Activated CD8-positive, alpha-beta T cell treated with anti-CD3 and anti-CD28 coated beads for 36 hours (primary cell): Measurements from ENCODE around the gene DOK3. TPM values are rescaled to one million over a fixed set of nuclear protein-coding genes. Genes with fewer than 3 reads are reported as not detected.
A peak's percentile ranks its signal among the peaks of the same experiment; 100 is the strongest.

Source experiments
- ATAC-seq: fragments of 200-7000 bp; cut with Tn5 transposase; one replicate; pipeline ENCODE4 v1.10.0; 2021; ENCODE audit warnings: mild to moderate bottlenecking, moderate library complexity
- CTCF ChIA-PET: fragments of 350-600 bp; sonication (Branson Sonifier 250); formaldehyde crosslinking; loops from one replicate; lab custom pipeline; 2021; ENCODE audit warnings: antibody characterized with exemption; lab: Charles Lee
- POLR2A ChIA-PET: fragments of 350-600 bp; sonication (Branson Sonifier 250); formaldehyde crosslinking; loops from one replicate; lab custom pipeline; 2021; ENCODE audit warnings: antibody characterized with exemption; lab: Charles Lee
- DNase-seq: peaks from one replicate; pipeline ENCODE4 v3.0.0-alpha.2; 2020
- H3K27ac Mint-ChIP-seq: one replicate; pipeline ENCODE4 v1.8.0; 2021; ENCODE audit warnings: mild to moderate bottlenecking, mixed read lengths
- H3K27me3 Mint-ChIP-seq: one replicate; pipeline ENCODE4 v1.8.0; 2021; ENCODE audit warnings: mixed read lengths
- H3K36me3 Mint-ChIP-seq: one replicate; pipeline ENCODE4 v1.8.0; 2021; ENCODE audit warnings: low read depth, mixed read lengths
- H3K4me1 Mint-ChIP-seq: one replicate; pipeline ENCODE4 v1.8.0; 2021; ENCODE audit warnings: low read depth, mixed read lengths
- H3K4me3 Mint-ChIP-seq: one replicate; pipeline ENCODE4 v1.8.0; 2021; ENCODE audit warnings: mild to moderate bottlenecking, moderate library complexity, mixed read lengths
- H3K9me3 Mint-ChIP-seq: one replicate; pipeline ENCODE4 v1.8.0; 2021; ENCODE audit warnings: mixed read lengths
- intact Hi-C: fragments of 100-400 bp; cut with micrococcal nuclease; formaldehyde crosslinking; loops from one replicate; pipeline ENCODE4 v1.10.0; 2022
- total RNA-seq, 2 experiments: library from RNA; stranded (reverse); gene quantifications; one replicate each; pipeline ENCODE4 v1.2.3, GENCODE V29; 2021
- TF ChIP-seq, protein P1 (sequence below): fragments of 200-600 bp; IDR thresholded peaks from one replicate; pipeline ENCODE4 v1.8.0; 2022; ENCODE audit warnings: antibody characterized with exemption, mild to moderate bottlenecking

The DOK3 gene
- total RNA-seq, 2 experiments from 2014 or later = 7.4 to 8.0 TPM

DNA sequence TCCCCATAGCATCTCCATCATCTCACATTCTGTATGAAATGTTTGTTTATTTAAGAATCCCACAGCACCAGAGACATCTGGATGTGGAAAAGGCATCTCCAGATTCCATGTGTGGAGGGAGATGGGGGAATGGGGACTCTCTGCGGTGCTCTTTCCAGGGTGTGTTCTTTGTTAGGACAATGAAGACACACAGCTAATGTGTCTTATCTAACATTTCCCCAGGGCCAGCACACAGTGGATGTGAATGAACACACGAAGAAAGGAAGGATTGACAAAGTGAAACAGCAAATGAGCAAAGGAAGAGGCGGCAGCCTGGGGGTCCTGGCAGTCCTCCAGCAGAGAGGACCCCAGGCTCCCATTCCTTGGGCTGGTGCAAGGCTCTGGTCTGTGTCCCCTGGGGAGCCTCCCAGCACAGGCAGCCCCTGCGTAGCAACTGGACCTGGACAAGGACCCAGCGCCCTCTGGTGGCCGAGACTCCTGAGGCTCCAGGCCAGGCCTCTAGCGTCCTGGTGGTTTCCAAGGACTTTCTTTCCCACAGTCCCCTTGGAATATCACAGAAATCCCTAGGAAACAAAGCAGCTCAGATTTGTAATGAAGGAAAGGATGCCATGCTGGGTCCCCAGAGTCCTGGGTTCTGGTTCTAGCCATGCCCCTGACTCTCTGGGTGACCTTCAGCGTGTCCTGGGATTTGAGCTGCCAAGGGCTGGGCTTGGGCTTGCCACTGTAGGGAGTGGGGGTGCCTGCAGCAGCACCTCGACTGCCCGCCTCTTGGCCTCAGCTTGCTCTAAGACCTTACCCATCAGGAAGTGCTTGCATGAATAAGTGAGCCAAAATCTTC, 8.7 kb downstream of the DOK3 start:
- DNase-seq (peak; percentile 93), ATAC-seq (peak; percentile 18)
- intact Hi-C loops = no loop called here
- no peak overlapping the region for H3K4me3 Mint-ChIP-seq
- peaks cover 11% of the 10 kb centered on the region for H3K27me3 Mint-ChIP-seq
- TF ChIP-seq, protein P1, sequence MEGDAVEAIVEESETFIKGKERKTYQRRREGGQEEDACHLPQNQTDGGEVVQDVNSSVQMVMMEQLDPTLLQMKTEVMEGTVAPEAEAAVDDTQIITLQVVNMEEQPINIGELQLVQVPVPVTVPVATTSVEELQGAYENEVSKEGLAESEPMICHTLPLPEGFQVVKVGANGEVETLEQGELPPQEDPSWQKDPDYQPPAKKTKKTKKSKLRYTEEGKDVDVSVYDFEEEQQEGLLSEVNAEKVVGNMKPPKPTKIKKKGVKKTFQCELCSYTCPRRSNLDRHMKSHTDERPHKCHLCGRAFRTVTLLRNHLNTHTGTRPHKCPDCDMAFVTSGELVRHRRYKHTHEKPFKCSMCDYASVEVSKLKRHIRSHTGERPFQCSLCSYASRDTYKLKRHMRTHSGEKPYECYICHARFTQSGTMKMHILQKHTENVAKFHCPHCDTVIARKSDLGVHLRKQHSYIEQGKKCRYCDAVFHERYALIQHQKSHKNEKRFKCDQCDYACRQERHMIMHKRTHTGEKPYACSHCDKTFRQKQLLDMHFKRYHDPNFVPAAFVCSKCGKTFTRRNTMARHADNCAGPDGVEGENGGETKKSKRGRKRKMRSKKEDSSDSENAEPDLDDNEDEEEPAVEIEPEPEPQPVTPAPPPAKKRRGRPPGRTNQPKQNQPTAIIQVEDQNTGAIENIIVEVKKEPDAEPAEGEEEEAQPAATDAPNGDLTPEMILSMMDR = peak; percentile 97
- ChIA-PET CTCF (interaction anchor here (0.6 to 6.0 kb wide), 46 partner anchors 8 to 387 kb away, joined by 3 to 65 read pairs (median 5); partner anchors contain the start of genes DBN1, DDX41, DOK3 and MXD3), POLR2A (interaction anchor here (0.9 to 1.5 kb wide), 8 partner anchors 9 to 169 kb away, joined by 3 to 7 read pairs (median 3); no protein-coding TSS in a partner anchor)
- peaks cover 15% of the 10 kb centered on the region for H3K4me1 Mint-ChIP-seq
- H3K27ac Mint-ChIP-seq = no peak overlapping the region
- H3K9me3 Mint-ChIP-seq = no peaks in the 10 kb centered on the region
- H3K36me3 Mint-ChIP-seq = no peaks in the 10 kb centered on the region

DNA sequence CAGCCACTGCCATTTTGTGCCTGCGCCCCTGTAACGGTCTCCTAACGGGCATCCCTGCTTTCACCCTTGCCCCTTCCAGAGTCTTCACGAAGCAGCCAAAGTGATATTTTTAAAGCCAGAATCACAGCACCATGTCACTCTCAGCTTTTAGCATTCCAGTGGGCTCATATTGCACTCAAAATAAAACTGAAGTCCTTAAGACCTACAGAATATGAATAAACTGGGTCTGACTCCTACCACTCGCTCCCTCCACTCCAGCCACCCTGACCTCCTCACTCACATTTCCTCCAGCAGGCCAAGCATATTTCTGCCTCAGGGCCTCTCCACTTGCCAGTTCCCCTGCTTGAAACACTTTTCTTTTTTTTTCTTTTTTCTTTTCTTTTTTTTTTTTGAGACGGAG, 9.8 kb downstream of the DOK3 start:
- Mint-ChIP-seq H3K36me3 (no peaks in the 10 kb centered on the region), H3K27ac (no peak overlapping the region), H3K4me3 (no peak overlapping the region), H3K27me3 (peaks cover 11% of the 10 kb centered on the region), H3K4me1 (peaks cover 22% of the 10 kb centered on the region), H3K9me3 (no peaks in the 10 kb centered on the region)
- ATAC-seq (no peak), DNase-seq (no peak)
- ChIA-PET POLR2A (no interaction called here), CTCF (interaction anchor here (0.9 to 6.0 kb wide), 14 partner anchors 9 to 184 kb away, joined by 3 to 65 read pairs (median 8); partner anchors contain the start of genes DDX41 and DOK3)
- TF ChIP-seq, protein P1 = no peak
- intact Hi-C loops = loop anchor here (5.0 kb wide), 2 partner anchors 43 to 188 kb away; partner anchors contain the start of gene MXD3

DNA sequence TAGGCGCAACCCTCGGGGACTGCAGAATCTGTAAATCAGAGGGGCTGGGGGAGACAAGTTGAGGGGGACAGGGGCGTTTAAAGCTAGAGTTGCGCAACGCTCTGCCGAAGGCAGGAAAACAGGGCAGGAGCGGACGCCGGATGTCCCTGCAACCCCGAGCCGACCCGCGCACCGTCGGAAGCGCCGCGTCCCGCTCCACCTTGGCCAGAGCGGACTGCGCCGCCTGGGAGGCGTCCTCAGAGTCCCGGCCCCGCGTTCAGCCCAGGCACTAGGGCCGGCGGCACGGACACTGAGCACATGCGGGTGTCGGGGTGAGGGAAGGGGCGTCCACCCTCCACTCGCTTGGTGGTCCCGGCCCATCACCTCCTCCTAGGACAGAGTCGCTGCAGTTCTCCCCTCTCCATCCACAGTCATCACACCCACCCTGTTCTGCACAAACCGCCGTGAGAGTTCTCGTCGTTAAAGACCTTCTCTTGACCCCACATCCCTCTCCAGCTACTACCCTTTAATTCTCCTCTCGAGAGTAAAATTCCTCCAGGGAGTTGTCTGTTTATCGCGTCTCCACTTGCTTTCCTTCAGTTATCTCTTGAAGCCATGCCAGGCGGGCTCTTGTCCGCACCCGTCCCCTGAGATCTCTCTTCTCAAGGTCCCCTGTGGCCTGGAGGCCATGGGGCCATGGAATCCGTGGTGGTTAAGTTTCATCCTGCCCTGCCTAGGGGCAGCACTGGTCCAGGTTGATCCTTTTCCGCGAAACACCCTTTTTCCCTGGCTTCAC, 11.4 kb downstream of the DOK3 start:
- peak overlapping the region; percentile 79 for H3K4me3 Mint-ChIP-seq
- TF ChIP-seq, protein P1 = no peak
- POLR2A ChIA-PET = interaction anchor here (0.6 to 7.1 kb wide), 8 partner anchors 9 to 49 kb away, joined by 3 to 130 read pairs (median 4); partner anchors contain the start of genes DBN1, DDX41 and DOK3
- H3K4me1 Mint-ChIP-seq = peaks cover 37% of the 10 kb centered on the region
- ATAC-seq (peak; percentile 2), DNase-seq (peak; percentile 55)
- H3K36me3 Mint-ChIP-seq = peaks cover 3% of the 10 kb centered on the region
- peak overlapping the region; percentile 68 for H3K27ac Mint-ChIP-seq
- CTCF ChIA-PET = interaction anchor here (1.0 to 2.2 kb wide), 14 partner anchors 13 to 188 kb away, joined by 3 to 12 read pairs (median 4); partner anchors contain the start of gene MXD3
- H3K9me3 Mint-ChIP-seq = no peaks in the 10 kb centered on the region
- intact Hi-C loops = loop anchor here (5.0 kb wide), 2 partner anchors 41 to 186 kb away; partner anchors contain the start of gene MXD3
- H3K27me3 Mint-ChIP-seq = peaks cover 11% of the 10 kb centered on the region

DNA sequence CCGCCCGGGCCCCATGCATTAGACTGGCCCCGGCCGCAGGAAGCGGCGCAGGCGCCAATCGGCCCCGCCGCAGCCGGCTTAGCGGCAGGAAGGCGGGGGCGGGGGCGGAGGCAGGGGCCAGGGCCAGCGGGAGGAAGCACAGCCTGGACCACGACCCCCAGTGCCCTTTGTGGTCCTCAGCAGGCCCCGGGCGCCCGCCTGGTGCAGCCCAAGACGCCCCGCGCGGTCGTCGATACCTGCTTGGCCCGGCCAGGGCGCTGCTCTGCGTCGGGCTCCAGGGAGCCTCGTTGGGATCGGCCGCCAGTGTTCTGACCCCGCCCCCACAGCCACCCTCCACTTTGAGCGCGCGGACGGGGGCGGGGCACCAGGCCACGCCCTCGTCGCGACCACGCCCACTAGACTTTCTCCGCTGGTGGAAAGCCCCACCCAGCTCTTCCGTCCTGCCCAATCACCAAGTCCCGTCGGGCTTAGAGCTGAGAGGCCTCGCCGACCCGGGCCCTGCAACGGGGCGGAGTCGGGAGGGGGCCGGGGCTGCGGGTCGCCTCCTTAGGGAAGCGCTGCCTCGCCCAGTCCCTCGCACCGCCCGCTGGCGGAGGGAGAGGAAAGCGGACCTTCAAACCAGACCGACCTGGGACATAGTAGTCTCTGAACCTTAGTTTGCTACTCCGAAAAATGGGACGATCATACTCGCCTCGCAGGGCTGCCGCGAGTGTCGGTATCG, 12.2 kb downstream of the DOK3 start, which contains the start of gene PDLIM7:
Gene PDLIM7, minus strand, starts transcription at position 313 of the 721 bp plus-strand sequence. CDS start 1,092 bp downstream, outside the sequence.
- H3K9me3 Mint-ChIP-seq = no peaks in the 10 kb centered on the region
- peaks cover 38% of the 10 kb centered on the region for H3K4me1 Mint-ChIP-seq
- TF ChIP-seq, protein P1 = no peak
- H3K36me3 Mint-ChIP-seq = peaks cover 9% of the 10 kb centered on the region
- ChIA-PET POLR2A (interaction anchor here (0.9 to 7.1 kb wide), 7 partner anchors 10 to 108 kb away, joined by 3 to 130 read pairs (median 5); partner anchors contain the start of genes DBN1 and DDX41), CTCF (interaction anchor here (0.6 to 2.2 kb wide), 15 partner anchors 11 to 188 kb away, joined by 3 to 12 read pairs (median 4); partner anchors contain the start of gene MXD3)
- intact Hi-C loops = loop anchor here (2.0 to 5.0 kb wide), 3 partner anchors 40 to 185 kb away; partner anchors contain the start of gene MXD3
- peak within 1 kb of the TSS; percentile 68 for H3K27ac Mint-ChIP-seq
- ATAC-seq = peak; percentile 82
- DNase-seq = peak; percentile 97
- peaks cover 11% of the 10 kb centered on the region for H3K27me3 Mint-ChIP-seq
- peak within 1 kb of the TSS; percentile 79 for H3K4me3 Mint-ChIP-seq
